ENCODE measurements around the gene INPP5E. TPM values are rescaled to one million over a fixed set of nuclear protein-coding genes. Genes with fewer than 3 reads are reported as not detected.

INPP5E gene
- total and polyA plus RNA-seq, 2 donors (not counting 1 experiment from before 2014, with no cell fraction given): 31.0 to 33.1 TPM

DNA sequence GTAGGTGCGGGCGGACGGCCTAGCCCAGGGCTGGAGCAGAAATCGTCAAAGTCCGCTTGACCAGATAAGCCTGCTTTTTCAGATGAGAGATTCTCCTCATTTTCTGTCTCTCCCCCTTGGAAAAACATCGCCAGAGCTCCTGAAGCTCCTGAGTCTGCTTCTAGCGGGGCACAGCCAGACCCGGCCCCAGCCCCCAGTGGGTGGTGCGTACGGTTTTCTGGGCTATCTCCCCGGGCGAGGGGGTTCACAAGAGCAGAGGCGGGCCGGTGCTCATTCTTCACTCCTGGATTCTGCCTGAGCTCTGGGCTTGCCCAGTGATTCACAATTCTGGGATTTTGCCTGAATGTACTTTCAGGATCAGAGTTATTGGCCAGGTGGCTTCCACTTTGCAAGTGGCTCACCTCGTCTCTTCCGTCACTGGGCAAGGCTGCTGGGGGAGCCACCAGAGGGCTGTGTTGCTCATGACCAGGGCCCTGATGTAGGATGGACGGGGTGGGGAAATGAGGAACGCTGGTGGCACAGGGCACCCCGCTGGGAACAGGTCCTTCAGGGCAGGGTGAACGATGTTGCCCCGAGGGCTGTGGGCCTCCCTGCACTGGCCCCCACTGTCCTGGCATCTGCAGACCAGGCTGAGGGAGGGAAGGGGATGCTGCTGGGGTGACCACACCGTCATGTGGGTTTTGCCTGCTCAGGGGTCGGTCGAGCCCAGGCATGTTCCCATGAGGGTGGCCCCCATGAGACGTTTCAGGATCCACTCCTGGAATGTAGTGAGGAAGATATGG, 36.9 kb upstream of the INPP5E start:
- WGBS (ENCODE audit: insufficient coverage): 97% methylated on average over 24 of the region's 25 CpGs
- POLR2A ChIA-PET: no interaction called here
- Mint-ChIP-seq H3K4me3 (no peak overlapping the region), H3K4me1 (peaks cover 16% of the 10 kb centered on the region), H3K9me3 (ENCODE audit: insufficient read depth) (no peaks in the 10 kb centered on the region), H3K27me3 (no peaks in the 10 kb centered on the region), H3K27ac (no peak overlapping the region)
- CTCF ChIA-PET: no interaction called here
- ATAC-seq (ENCODE audit: low read depth): no peak
- H3K9ac ChIP-seq (ENCODE audit: low read length): no peak overlapping the region
- H3K9me3 ChIP-seq (ENCODE audit: control extremely low read depth in 1 of 3, control insufficient read depth in 2 of 3, insufficient read depth in 1 of 3, low read length in 2 of 3): no peaks in the 10 kb centered on the region
- H3K27me3 ChIP-seq (replicated peaks in 1 of 4; ENCODE audit: control extremely low read depth in 1 of 4, control insufficient read depth in 3 of 4, insufficient read depth in 4 of 4, low read length in 3 of 4): no peaks in the 10 kb centered on the region
- no peak overlapping the region for H3K27ac ChIP-seq (ENCODE audit: low read length in 2 of 2)
- H4K20me1 ChIP-seq (ENCODE audit: control insufficient read depth, insufficient read depth, low read length, poor library complexity, severe bottlenecking): peaks cover 98% of the 10 kb centered on the region
- H3K4me1 ChIP-seq (ENCODE audit: control insufficient read depth in 2 of 2, insufficient read depth in 2 of 2, low read length in 2 of 2): peaks cover 4% of the 10 kb centered on the region in 2 donors
- peaks cover 0 to 64% of the 10 kb centered on the region in 2 experiments for H3K36me3 ChIP-seq (replicated peaks in 1 of 2; ENCODE audit: control extremely low read depth in 1 of 2, control insufficient read depth in 1 of 2, extremely low read depth in 1 of 2, insufficient read depth in 2 of 2, low read length in 1 of 2)
- H3K4me2 ChIP-seq (replicated peaks; ENCODE audit: low read depth, low read length, poor library complexity, severe bottlenecking): no peak overlapping the region
- TF ChIP-seq, protein P1, sequence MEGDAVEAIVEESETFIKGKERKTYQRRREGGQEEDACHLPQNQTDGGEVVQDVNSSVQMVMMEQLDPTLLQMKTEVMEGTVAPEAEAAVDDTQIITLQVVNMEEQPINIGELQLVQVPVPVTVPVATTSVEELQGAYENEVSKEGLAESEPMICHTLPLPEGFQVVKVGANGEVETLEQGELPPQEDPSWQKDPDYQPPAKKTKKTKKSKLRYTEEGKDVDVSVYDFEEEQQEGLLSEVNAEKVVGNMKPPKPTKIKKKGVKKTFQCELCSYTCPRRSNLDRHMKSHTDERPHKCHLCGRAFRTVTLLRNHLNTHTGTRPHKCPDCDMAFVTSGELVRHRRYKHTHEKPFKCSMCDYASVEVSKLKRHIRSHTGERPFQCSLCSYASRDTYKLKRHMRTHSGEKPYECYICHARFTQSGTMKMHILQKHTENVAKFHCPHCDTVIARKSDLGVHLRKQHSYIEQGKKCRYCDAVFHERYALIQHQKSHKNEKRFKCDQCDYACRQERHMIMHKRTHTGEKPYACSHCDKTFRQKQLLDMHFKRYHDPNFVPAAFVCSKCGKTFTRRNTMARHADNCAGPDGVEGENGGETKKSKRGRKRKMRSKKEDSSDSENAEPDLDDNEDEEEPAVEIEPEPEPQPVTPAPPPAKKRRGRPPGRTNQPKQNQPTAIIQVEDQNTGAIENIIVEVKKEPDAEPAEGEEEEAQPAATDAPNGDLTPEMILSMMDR (IDR thresholded peaks at IDR 0.05): no peak
- no peak for TF ChIP-seq EZH2 (IDR thresholded peaks at IDR 0.05; ENCODE audit: borderline replicate concordance, insufficient read depth, low read depth, low read length, poor library complexity, severe bottlenecking)
- H3K79me2 ChIP-seq (ENCODE audit: control insufficient read depth, insufficient read depth, low read length): peaks cover 99% of the 10 kb centered on the region
- no peak overlapping the region for H2AFZ ChIP-seq (ENCODE audit: insufficient read depth, low read depth, low read length, poor library complexity, severe bottlenecking)
- H3K4me3 ChIP-seq (ENCODE audit: control extremely low read depth in 1 of 5, extremely low read depth in 1 of 5, insufficient read depth in 1 of 5, low read depth in 2 of 5, low read length in 4 of 5): no peak overlapping the region
- DNase-seq: no peak
- intact Hi-C loops (cut with micrococcal nuclease): no loop called here
